OCI-M1 (cell line): ENCODE data around the gene SLC66A2.

Experiments used
- DNase-seq: peaks from one replicate; lab custom pipeline; 2025; lab: John Stamatoyannopoulos, UW

The SLC66A2 gene

GRCh38 chr18:79903071-79903635 is 48.3 kb downstream of the SLC66A2 start:
- no peak for DNase-seq

GRCh38 chr18:79902640-79903039 is 48.8 kb downstream of the SLC66A2 start:
- DNase-seq: no peak

- DNase-seq: no peak
Observed at GRCh38 chr18:79902075-79902474, 49.4 kb downstream of the SLC66A2 start.

- no peak for DNase-seq
Observed at GRCh38 chr18:79901665-79902064, 49.8 kb downstream of the SLC66A2 start.

GRCh38 chr18:79900610-79901570 is 50.6 kb downstream of the SLC66A2 start:
- DNase-seq: no peak

- no peak for DNase-seq
Observed at GRCh38 chr18:79899609-79900445, 51.6 kb downstream of the SLC66A2 start.

- no peak for DNase-seq
Observed at GRCh38 chr18:79898952-79899608, 52.4 kb downstream of the SLC66A2 start.

- no peak for DNase-seq
Observed at GRCh38 chr18:79897940-79898625, 53.4 kb downstream of the SLC66A2 start.

- DNase-seq: peak; percentile 4
Observed at GRCh38 chr18:79896738-79897137, 54.7 kb downstream of the SLC66A2 start.

GRCh38 chr18:79890674-79891073 is 60.8 kb downstream of the SLC66A2 start:
- DNase-seq: no peak

- no peak for DNase-seq
Observed at GRCh38 chr18:79889569-79889968, 61.9 kb downstream of the SLC66A2 start.

GRCh38 chr18:79888016-79888415 is 63.4 kb downstream of the SLC66A2 start:
- DNase-seq: no peak

- DNase-seq: no peak
Observed at GRCh38 chr18:79887181-79888000, 64.1 kb downstream of the SLC66A2 start.

- DNase-seq: no peak
Observed at GRCh38 chr18:79884963-79885728, 66.3 kb downstream of the SLC66A2 start.

GRCh38 chr18:79884294-79884962 is 67.0 kb downstream of the SLC66A2 start:
- DNase-seq: no peak

- no peak for DNase-seq
Observed at GRCh38 chr18:79883461-79884293, 67.8 kb downstream of the SLC66A2 start.

GRCh38 chr18:79882522-79883241 is 68.8 kb downstream of the SLC66A2 start:
- DNase-seq: no peak

GRCh38 chr18:79881695-79882094 is 69.8 kb downstream of the SLC66A2 start:
- no peak for DNase-seq
